HG03342 (cell line): ENCODE data around the gene AADACL4.
"Not testable (repeated sequence)": the region's sequence is repeated elsewhere in the genome, so short reads cannot be mapped to it uniquely, and the experiment has no call there.

Experiments used
- ATAC-seq: cut with Tn5 transposase; IDR thresholded peaks from one replicate; pipeline ENCODE4 v1.9.1; 2021; ENCODE audit warnings: mild to moderate bottlenecking, moderate library complexity; ENCODE audit not compliant: unreplicated experiment

Gene AADACL4

DNA sequence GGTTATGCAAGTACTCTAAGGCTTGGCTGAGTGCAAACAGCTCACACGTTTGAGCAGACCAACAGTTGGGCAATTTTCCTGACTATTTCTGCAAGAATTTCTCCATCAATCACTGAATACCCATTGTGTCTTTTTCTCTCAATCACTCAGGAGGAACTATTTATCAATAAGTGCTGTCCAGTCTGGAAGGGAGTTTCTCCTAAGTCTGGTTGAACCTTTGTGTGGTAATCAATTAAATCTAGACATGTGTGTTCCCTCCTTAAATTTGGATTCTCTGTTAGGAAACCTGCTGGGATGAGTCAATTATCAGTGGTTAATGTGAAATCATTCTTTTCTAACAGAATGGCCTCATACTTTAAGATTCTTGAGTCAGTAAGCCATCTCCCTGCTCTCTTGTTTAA is 65.2 kb downstream of the AADACL4 start:
- no peak for ATAC-seq

DNA sequence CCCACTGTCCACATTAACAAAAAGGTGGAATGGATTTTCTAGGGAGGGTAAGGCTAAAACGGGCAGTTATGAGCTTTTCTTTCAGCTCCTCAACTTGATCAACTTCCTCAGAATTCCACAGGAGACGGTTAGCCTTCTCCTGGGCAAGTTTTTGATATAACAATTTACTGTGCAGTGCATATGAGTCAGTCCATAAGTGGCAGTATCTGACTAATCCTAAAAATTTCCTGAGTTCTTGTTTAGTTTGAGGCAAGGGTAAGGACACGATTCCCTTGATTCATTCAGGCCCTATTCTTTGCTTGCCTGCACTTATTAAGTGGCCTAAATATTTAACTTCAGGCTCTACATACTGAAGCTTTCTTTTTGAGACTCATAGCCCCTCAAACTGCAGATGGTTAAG is 65.8 kb downstream of the AADACL4 start:
- ATAC-seq, result no peak

DNA sequence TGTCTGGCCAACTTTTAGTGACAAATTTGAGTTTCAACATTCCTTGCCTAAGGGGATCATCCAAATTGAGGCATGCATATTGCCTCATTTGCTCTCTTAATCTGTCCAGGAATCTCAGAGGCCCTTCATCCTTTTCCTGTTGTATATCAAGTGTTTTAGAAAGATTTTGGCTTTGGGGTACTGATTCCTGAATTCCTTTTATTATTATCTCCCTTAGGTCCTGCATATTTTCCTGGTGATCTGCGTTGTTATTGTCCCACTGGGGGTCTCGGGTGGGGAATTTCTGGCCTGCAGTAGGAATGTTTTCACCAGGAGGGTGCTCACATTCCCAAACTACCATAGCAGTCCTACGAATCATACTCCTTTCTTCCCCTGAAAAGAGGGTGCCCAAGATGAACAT is 67.7 kb downstream of the AADACL4 start:
- no peak for ATAC-seq

DNA sequence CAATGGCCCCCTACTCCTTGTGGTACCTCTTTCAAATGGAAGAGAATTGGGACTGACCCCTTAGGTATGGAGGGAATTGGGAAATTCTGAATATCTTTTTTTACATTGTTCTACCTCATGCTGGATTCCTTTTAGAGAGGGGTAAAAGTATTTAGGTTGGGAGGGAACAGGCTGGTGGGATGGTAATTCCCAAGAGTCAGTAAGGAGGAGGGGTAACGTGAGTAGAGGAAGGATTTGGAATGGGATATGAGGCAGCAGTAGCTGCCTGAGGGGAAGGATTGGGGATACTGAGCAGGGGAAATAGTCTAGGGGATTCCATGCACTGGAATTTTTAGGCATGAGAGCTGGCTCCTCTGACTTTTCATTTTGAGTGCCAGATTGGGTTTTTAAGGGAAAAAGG is 68.2 kb downstream of the AADACL4 start:
- no peak for ATAC-seq

DNA sequence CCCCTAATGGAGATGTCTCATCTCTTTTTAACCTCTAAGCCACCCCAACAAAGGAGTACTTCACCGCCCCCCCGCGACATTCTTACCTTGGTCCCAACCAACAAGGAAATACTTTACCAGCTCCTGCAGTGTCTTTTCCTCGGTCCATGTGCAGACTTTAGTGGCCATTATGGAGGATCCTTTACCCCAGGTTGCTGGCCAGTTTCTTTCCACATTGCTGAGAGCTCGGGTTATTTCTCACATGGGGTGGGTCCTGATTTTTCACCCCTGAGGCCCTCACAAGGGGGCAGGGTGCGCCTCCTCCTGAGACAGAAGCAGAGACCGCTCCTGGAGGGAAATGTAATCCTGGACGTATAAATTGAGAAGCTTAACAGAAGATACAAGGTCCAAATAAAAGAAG is 69.0 kb downstream of the AADACL4 start:
- ATAC-seq, result no peak

DNA sequence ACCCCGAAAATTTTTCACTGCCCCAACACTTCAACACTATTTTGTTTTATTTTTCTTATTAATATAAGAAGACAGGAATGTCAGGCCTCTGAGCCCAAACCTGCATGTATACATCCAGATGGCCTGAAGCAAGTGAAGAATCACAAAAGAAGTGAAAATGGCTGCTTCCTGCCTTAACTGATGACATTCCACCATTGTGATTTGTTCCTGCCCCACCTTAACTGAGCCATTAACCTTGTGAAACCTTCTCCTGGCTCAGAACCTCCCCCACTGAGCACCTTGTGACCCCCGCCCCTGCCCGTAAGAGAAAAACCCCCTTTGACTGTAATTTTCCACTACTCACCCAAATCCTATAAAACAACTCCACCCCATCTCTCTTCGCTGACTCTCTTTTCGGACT is 69.8 kb downstream of the AADACL4 start:
- ATAC-seq, result not testable (repeated sequence)

DNA sequence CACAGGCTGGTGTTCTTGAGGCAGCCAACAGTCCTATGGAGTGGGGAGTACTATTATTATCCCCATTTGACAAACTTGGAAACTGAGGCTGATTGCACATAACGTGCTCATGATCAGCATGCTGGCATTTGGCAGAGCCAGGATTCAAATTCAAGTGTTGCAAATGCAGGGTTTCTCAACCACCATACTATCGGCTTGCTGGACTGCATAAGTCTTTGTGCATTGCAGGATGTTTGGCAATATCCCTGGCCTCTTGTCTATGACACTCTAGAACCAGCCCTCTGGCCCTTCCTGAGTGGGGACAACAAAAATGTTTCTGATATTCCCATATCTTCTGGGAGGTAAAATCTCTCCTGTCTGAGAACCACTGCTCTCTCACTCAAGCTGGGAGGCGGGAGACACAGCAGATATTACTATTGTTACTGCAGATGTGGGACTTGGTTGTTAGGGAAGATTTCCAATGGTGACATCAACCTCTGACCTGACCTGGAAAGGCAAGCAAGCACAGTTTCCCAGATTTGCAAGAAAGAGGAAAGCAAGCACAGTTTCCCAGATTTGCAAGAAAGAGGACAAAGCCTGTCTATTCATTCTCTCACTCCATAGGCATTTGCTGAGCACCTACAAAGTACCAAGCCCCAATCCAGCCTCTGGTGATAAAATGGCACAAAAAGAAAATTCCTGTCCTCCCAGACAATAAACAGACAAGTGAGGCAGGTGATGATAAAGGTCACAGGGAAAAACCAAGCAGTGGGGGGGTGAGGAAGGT is 71.0 kb downstream of the AADACL4 start:
- no peak for ATAC-seq

DNA sequence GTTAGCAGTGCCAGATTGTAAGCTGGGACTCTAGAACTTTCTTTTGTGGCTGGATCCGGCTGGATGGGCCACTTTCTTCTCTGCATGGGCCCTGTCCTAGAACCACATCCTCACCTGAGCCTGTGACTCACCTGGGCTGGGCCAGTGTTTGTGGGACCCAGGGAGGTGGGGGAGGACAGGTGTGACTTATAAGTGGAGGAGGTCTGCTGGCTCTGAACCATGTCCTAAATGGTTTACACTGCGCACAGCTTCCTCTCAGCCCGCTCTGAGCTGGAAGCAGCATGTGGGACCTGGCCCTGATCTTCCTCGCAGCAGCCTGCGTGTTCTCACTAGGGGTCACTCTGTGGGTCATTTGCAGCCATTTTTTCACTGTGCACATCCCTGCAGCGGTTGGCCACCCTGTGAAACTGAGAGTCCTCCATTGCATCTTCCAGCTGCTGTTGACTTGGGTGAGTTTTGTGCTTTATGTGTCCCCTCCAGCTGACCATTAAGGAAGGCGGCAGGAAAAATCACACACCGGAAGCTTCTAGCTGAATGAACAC is 72.1 kb downstream of the AADACL4 start, which contains the start of gene AADACL3:
Gene AADACL3, plus strand, starts transcription at position 215 of the 542 bp plus-strand sequence. Its CDS starts 67 bp downstream, at position 282.
- ATAC-seq, result no peak
